Nephron progenitor cell (in vitro differentiated cells): Measurements from ENCODE around the gene RNF224.
A peak's percentile ranks its signal among the peaks of the same experiment; 100 is the strongest.

Source experiments
- DNase-seq: peaks from one replicate; pipeline ENCODE4 v3.0.0; 2021
- H3K27ac Mint-ChIP-seq: 2 replicates; pipeline ENCODE4 v1.8.0; 2021; ENCODE audit warnings: mild to moderate bottlenecking, moderate library complexity, mixed read lengths
- H3K27me3 Mint-ChIP-seq: 2 replicates; pipeline ENCODE4 v1.8.0; 2021; ENCODE audit warnings: mild to moderate bottlenecking, low read depth, mixed read lengths; ENCODE audit not compliant: poor library complexity
- H3K36me3 Mint-ChIP-seq: 2 replicates; pipeline ENCODE4 v1.8.0; 2021; ENCODE audit warnings: low read depth, mixed read lengths
- H3K4me1 Mint-ChIP-seq: 2 replicates; pipeline ENCODE4 v1.8.0; 2021; ENCODE audit warnings: mixed read lengths
- H3K4me3 Mint-ChIP-seq: 2 replicates; pipeline ENCODE4 v1.8.0; 2021; ENCODE audit warnings: mild to moderate bottlenecking, moderate library complexity, mixed read lengths
- H3K9me3 Mint-ChIP-seq: 2 replicates; pipeline ENCODE4 v1.8.0; 2021; ENCODE audit warnings: mild to moderate bottlenecking, moderate library complexity, mixed read lengths
- TF ChIP-seq, protein P1 (sequence below): fragments of 200-600 bp; sonication (generic); IDR thresholded peaks from 2 replicates; pipeline ENCODE4 v1.5.0; 2021; ENCODE audit warnings: antibody characterized with exemption

RNF224 gene

DNA sequence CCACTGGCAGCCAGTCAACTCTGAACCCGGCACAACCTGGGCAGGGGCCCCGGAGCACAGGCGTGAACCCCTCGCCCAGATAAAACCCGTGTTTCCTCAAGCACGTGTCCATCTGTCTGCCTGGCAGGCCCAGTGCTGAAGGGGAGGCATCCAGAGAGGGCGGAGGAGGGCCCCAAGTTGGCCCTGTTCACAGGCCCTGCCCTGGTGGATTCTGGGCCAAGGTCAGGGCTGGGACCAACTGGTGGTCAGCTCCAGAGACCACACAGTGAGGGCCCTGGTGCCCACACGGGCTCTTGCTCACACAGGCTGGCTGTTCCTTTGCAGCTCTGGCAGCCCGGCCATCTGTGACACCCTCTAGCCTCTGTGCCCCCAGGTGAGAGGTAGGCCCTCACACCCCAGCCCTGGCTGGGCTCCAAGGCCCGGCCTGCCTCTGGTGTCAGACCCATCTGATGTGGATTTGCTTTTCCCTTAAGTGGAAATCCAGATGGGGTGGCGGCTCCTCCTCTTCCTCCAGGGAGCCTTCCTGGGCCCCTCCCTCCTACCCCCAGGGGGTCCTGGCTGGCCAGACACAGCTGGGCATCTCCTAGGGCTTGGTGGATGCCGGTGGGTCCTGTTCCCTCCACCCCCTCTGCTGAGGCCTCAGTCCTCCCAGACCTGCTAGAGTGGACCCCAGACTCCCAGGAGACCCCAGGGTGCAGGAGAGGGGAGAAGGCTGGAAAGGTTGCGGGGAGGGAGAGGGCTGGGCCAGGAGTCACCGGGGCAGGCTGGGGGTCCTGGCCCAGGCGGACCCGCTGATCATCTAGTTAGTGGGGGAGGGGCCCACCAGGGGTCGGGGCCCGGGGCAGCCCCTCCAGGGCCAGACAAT lies 23.3 kb downstream of the RNF224 start:
- Mint-ChIP-seq H3K36me3 (no peaks in the 10 kb centered on the region), H3K4me3 (no peak overlapping the region), H3K27ac (no peak overlapping the region), H3K4me1 (peaks cover 49% of the 10 kb centered on the region), H3K27me3 (peaks cover 10% of the 10 kb centered on the region), H3K9me3 (no peaks in the 10 kb centered on the region)
- DNase-seq: no peak
- TF ChIP-seq, protein P1, sequence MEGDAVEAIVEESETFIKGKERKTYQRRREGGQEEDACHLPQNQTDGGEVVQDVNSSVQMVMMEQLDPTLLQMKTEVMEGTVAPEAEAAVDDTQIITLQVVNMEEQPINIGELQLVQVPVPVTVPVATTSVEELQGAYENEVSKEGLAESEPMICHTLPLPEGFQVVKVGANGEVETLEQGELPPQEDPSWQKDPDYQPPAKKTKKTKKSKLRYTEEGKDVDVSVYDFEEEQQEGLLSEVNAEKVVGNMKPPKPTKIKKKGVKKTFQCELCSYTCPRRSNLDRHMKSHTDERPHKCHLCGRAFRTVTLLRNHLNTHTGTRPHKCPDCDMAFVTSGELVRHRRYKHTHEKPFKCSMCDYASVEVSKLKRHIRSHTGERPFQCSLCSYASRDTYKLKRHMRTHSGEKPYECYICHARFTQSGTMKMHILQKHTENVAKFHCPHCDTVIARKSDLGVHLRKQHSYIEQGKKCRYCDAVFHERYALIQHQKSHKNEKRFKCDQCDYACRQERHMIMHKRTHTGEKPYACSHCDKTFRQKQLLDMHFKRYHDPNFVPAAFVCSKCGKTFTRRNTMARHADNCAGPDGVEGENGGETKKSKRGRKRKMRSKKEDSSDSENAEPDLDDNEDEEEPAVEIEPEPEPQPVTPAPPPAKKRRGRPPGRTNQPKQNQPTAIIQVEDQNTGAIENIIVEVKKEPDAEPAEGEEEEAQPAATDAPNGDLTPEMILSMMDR: no peak

DNA sequence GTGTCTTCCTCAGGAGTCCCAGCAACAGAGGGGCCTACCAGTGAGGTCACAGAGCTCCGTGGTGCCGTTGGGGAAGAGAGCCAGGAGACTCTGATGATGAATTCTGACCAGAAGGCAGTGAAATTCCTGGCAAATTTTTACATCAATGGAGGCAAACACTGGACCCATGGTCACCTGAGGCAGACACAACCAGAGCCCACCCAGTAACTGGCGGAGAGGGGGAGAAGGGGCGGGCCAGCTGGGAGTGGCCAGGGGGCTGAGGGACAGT lies 23.8 kb downstream of the RNF224 start, which contains the start of gene STPG3:
TSS of gene STPG3 (plus strand) at position 93 of the 268 bp plus-strand sequence. CDS start at position 94, 1 bp downstream.
- Mint-ChIP-seq H3K4me1 (peaks cover 53% of the 10 kb centered on the region), H3K27ac (no peak within 1 kb of the TSS), H3K4me3 (peak within 1 kb of the TSS; percentile 27), H3K9me3 (no peaks in the 10 kb centered on the region), H3K36me3 (no peaks in the 10 kb centered on the region), H3K27me3 (peaks cover 7% of the 10 kb centered on the region)
- no peak for DNase-seq
- TF ChIP-seq, protein P1: no peak

DNA sequence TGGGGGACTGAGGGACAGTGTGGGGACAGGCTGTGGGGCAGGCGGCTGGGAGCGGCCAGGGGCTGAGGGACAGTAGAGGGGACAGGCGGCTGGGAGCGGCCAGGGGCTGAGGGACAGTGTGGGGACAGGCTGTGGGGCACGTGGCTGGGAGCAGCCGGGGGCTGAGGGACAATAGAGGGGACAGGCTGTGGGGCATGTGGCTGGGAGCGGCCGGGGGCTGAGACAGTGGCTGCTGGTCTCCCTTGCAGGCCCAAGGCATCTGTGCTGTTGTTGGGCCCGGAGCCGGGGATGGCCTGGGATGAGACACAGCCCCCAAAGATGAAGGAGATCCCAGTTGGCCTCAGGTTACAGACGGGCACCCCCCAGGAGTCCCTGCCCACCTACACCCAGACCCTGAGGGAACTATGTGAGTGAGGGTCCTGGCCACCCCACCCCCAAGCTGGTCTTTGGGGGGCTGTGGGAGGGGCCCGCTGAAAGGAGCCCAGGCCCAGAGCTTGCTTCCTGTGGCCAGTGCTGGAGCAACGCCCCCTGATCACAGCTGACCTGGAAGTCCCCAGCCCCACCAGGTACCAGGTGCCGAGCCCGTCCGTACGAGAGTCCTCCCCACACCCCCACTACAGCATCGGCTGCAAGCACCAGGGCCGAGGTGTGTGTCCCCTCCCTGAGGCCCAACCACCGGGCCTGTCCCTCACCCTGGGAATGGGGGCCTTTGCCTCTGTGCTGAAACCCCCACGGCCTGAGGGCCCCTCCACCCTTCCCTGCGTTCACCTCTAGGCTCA lies 24.4 kb downstream of the RNF224 start:
- no peaks in the 10 kb centered on the region for H3K9me3 Mint-ChIP-seq
- H3K27ac Mint-ChIP-seq: no peak overlapping the region
- TF ChIP-seq, protein P1: no peak
- H3K4me1 Mint-ChIP-seq: peaks cover 57% of the 10 kb centered on the region
- peaks cover 7% of the 10 kb centered on the region for H3K27me3 Mint-ChIP-seq
- H3K4me3 Mint-ChIP-seq: no peak overlapping the region
- H3K36me3 Mint-ChIP-seq: no peaks in the 10 kb centered on the region
- no peak for DNase-seq

DNA sequence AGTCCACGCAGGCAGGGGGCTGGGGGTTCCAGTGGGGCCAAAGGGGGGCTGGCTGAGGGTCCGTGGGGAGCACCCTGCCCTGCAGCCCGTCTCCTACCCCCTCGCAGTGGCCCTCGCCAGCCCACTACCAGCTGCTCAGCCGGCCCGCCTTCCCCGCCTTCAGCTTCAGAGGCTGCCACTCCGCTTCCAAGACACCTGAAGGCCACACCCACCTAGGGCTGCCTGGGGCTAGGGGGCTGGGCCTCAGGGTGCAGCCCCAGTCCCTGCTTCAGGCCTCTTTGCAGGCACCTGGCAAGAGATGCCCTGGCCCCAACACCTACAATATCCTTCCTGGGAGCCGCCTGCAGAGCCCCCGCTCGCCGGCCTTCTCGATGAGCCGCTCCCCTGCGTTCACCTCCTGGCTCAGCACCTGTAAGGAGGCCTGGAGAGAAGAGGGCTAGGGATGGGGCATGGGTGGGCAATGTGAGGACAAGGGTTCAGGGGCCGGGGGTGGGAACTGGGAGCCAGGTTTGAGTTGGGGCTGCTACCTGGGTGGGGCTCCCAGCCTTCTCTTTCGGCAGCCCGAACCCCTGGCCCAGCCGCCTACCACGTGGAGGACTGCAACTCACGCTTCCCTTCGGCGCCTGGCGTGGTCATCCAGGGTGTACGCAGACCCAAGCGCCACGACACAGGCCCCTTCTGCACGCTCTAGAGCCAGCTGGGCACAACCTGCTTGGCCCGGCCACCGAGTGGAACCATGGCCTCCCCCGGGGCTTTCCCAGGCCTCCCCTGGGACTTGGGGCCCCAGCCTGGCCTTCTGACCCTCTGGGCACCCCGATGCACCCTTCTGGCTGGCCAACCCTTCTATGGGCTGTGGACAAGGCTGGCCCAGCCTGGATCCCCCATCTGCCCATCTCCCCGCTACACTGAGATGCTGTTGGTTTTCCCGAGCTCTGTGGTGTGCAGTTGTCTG lies 25.5 kb downstream of the RNF224 start:
- peaks cover 49% of the 10 kb centered on the region for H3K4me1 Mint-ChIP-seq
- no peaks in the 10 kb centered on the region for H3K27me3 Mint-ChIP-seq
- no peaks in the 10 kb centered on the region for H3K36me3 Mint-ChIP-seq
- no peak for DNase-seq
- no peak overlapping the region for H3K27ac Mint-ChIP-seq
- H3K9me3 Mint-ChIP-seq: no peaks in the 10 kb centered on the region
- TF ChIP-seq, protein P1: no peak
- peak overlapping the region; percentile 60 for H3K4me3 Mint-ChIP-seq

DNA sequence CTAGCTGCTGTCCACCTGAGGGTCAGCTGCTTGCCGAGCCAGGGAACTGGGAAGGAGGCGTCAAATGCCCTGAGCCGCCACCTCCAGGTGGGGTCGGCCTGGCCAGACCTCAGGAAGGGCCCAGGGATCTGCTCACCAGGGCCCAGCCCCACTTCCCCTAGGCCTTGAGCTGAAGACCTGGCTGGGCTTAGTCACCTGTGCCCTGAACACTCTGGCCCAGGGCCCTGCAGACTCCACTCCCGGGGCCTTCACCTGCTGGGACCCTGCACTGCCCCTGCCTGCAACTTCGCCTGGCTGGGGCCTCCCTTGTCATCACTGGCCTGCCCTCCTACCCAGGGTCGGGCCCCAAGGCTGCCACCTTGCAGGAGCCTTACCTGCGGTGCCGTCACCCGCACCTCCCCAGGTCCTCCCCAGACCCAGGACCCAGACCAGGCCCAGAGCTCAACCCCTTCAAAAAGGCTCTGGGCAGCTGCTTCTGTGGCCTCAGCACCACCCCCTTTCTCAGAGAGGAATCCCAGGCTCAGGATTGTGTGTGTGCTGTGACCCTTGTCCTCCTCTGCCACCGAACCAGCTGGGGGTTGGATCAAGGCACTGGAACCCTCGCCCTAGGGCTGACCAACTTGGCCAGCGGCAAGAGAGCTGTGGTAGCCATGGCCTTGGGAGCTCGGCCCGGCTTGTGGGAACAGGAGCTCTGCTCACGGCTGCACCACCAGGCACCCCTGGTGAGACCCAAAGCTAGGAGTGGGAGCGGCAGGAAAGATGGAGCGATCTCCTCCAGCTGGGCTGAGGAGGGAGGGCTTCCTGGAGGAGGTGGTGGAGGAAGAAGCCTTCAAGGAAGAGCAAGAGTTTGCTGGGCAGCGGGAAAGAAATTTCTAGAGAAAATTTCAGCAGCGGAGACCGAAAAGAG lies 26.7 kb downstream of the RNF224 start:
- Mint-ChIP-seq H3K36me3 (peaks cover 8% of the 10 kb centered on the region), H3K4me1 (peaks cover 46% of the 10 kb centered on the region), H3K27me3 (no peaks in the 10 kb centered on the region), H3K4me3 (peak overlapping the region; percentile 93), H3K9me3 (no peaks in the 10 kb centered on the region), H3K27ac (peak overlapping the region; percentile 92)
- no peak for DNase-seq
- TF ChIP-seq, protein P1: no peak
